GM21423 (cell line): ENCODE results near the gene ERG.

Source experiments
- ATAC-seq: cut with Tn5 transposase; IDR thresholded peaks from one replicate; pipeline ENCODE4 v1.9.1; 2021; ENCODE audit warnings: mild to moderate bottlenecking, moderate library complexity; ENCODE audit not compliant: unreplicated experiment

The ERG gene

GRCh38 chr21:38499296-38499695 lies 1.0 kb upstream of the ERG start:
- no peak for ATAC-seq

GRCh38 chr21:38496224-38496623 lies 2.1 kb downstream of the ERG start:
- no peak for ATAC-seq

GRCh38 chr21:38495696-38496095 lies 2.6 kb downstream of the ERG start:
- ATAC-seq: no peak

- no peak for ATAC-seq
Observed at GRCh38 chr21:38495242-38495641, 3.0 kb downstream of the ERG start.

GRCh38 chr21:38494703-38495102 lies 3.6 kb downstream of the ERG start:
- no peak for ATAC-seq

- no peak for ATAC-seq
Observed at GRCh38 chr21:38494251-38494642, 4.0 kb downstream of the ERG start.

- ATAC-seq: no peak
Observed at GRCh38 chr21:38493549-38494250, 4.6 kb downstream of the ERG start.

GRCh38 chr21:38492007-38492406 lies 6.3 kb downstream of the ERG start:
- no peak for ATAC-seq

- no peak for ATAC-seq
Observed at GRCh38 chr21:38491536-38491935, 6.7 kb downstream of the ERG start.

- ATAC-seq: no peak
Observed at GRCh38 chr21:38490411-38491020, 7.8 kb downstream of the ERG start.

GRCh38 chr21:38489729-38490128 lies 8.5 kb downstream of the ERG start:
- ATAC-seq: no peak

GRCh38 chr21:38489271-38489652 lies 9.0 kb downstream of the ERG start:
- ATAC-seq: no peak

- no peak for ATAC-seq
Observed at GRCh38 chr21:38488640-38489270, 9.5 kb downstream of the ERG start.

GRCh38 chr21:38487901-38488639 lies 10.2 kb downstream of the ERG start:
- no peak for ATAC-seq

- ATAC-seq: no peak
Observed at GRCh38 chr21:38486706-38487105, 11.6 kb downstream of the ERG start.

GRCh38 chr21:38486221-38486620 lies 12.1 kb downstream of the ERG start:
- no peak for ATAC-seq

- ATAC-seq: no peak
Observed at GRCh38 chr21:38479641-38480525, 18.4 kb downstream of the ERG start.

GRCh38 chr21:38478782-38479181 lies 19.5 kb downstream of the ERG start:
- no peak for ATAC-seq

- no peak for ATAC-seq
Observed at GRCh38 chr21:38477226-38477625, 21.1 kb downstream of the ERG start.

GRCh38 chr21:38476385-38476784 lies 21.9 kb downstream of the ERG start:
- no peak for ATAC-seq

GRCh38 chr21:38475519-38475918 lies 22.8 kb downstream of the ERG start:
- ATAC-seq: no peak
